Brain microvascular endothelial cell (primary cell): ENCODE data around the gene PNLIP.

Experiments
- DNase-seq: peaks from one replicate; pipeline ENCODE4 v3.0.0-alpha.2; 2020
- H3K27ac ChIP-seq: fragments of 250-450 bp; sonication (Bioruptor Pico); 2 replicates; pipeline ENCODE4 v1.5.1; 2020; ENCODE audit warnings: mild to moderate bottlenecking, moderate library complexity
- H3K27me3 ChIP-seq: fragments of 250-450 bp; sonication (Bioruptor Pico); replicated peaks from 2 replicates; pipeline ENCODE4 v1.5.1; 2020; ENCODE audit warnings: mild to moderate bottlenecking
- H3K36me3 ChIP-seq: fragments of 250-450 bp; sonication (Bioruptor Pico); replicated peaks from 2 replicates; pipeline ENCODE4 v1.5.1; 2020; ENCODE audit warnings: mild to moderate bottlenecking
- H3K4me3 ChIP-seq: 2 replicates; pipeline ENCODE4 v1.5.1; 2011; ENCODE audit warnings: low read depth, mild to moderate bottlenecking, control low read depth, low read length, moderate library complexity
- CTCF ChIP-seq: IDR thresholded peaks from 2 replicates; pipeline ENCODE4 v1.5.1; 2011; ENCODE audit warnings: low read depth, mild to moderate bottlenecking, moderate library complexity, low read length, control low read depth, inconsistent platforms; ENCODE audit errors: missing control alignments
- in situ Hi-C: cut with HindIII; loops from 2 replicates; pipeline ENCODE4 v1.10.0; 2017; ENCODE audit warnings: low sequenced_read_pairs, low pct_ligation_motif_present

Gene PNLIP

DNA sequence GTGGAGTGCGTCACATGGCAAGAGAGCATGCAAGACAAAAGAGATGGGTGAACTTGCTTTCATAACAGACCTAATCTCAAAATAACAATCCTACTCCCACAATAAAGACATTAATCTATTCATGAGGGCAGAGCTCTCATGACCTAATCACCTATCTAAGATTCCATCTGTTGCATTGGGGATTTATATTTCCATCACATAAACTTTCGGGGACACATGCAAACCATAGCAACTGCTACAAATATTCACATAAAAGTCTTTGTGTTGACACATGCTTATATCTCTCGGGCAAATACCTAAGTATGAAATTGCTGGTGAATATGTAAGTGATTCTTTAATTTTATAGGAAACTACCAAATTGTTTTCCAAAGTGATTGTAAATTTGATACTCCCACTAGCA lies 29.1 kb downstream of the PNLIP start:
- Histone ChIP-seq H3K36me3 (no peaks in the 10 kb centered on the region), H3K27me3 (no peaks in the 10 kb centered on the region), H3K4me3 (no peak overlapping the region), H3K27ac (no peak overlapping the region)
- TF ChIP-seq CTCF = no peak
- in situ Hi-C loops = no loop called here
- DNase-seq = no peak

- Histone ChIP-seq H3K27me3 (no peaks in the 10 kb centered on the region), H3K4me3 (no peak overlapping the region), H3K27ac (no peak overlapping the region), H3K36me3 (no peaks in the 10 kb centered on the region)
- TF ChIP-seq CTCF = no peak
- DNase-seq = no peak
- in situ Hi-C loops = no loop called here
Measured at GRCh38 chr10:116587878-116588591, 42.3 kb downstream of the PNLIP start.

DNA sequence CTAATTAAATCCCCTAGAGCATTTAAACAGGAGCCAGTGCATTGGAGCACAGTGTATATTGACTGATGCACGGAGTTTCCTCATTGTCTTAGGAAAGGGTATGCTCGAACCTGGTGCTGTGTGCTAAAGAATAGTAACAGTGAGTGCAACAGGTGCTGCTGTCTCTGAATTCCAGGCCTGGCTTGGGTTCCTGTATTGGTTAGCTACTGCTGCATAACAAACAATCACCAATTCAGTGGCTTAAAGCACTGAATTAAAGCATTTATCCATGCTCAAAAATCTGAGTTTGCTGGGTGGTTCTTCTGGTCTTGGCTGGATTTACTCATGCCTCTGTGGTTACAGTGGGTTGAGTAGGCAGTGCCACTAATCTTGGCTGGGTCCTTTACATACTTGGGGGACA lies 43.3 kb downstream of the PNLIP start:
- Histone ChIP-seq H3K4me3 (no peak overlapping the region), H3K27ac (no peak overlapping the region), H3K36me3 (no peaks in the 10 kb centered on the region), H3K27me3 (no peaks in the 10 kb centered on the region)
- TF ChIP-seq CTCF = no peak
- in situ Hi-C loops = no loop called here
- no peak for DNase-seq

- TF ChIP-seq CTCF = no peak
- Histone ChIP-seq H3K36me3 (no peaks in the 10 kb centered on the region), H3K27me3 (no peaks in the 10 kb centered on the region), H3K27ac (no peak overlapping the region), H3K4me3 (no peak overlapping the region)
- in situ Hi-C loops = no loop called here
- DNase-seq = no peak
Measured at GRCh38 chr10:116589926-116590325, 44.2 kb downstream of the PNLIP start.

DNA sequence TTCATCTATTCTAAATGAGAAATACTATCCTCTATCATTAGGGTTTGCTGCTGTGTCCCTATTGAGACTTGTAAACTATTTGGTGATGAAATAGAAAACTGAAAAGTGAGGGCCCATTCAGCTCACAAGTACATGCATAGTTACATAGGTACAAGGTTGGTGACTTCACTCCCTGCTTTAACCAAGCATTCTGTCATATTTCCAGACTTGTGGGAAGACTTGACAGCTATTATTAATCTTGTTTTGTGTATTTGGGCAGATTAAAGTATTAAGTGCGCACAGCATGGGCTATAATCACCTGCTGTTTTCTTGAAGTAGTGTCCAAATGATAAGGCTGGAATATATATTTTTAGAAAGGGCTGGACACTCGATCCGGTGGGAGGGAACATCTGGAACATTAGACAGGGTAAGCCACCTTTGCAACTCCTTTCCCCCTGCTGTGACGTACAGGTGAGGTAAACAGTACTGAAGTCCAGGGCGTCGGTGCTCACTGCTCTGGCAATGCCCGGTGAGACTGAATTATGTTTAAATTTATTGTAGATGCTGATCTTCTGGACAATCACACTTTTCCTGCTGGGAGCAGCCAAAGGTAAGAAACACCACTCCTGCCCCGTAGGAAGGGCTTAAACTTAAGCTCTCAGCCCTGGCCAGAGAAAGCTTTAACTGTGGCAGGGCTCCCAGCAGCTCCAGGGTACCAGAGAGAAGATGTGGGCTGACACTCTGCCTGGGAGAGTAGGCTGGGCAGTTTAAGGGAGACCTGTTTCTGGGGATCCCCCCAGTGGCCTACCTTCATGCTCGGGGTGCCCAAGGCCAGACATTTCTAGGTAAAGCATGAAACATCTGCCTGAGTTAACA lies 45.1 kb downstream of the PNLIP start, which contains the start of gene PNLIPRP1:
Gene PNLIPRP1, plus strand, starts transcription at position 370 of the 855 bp plus-strand sequence. Its CDS starts 171 bp downstream, at position 541.
- Histone ChIP-seq H3K27ac (no peak within 1 kb of the TSS), H3K27me3 (no peaks in the 10 kb centered on the region), H3K36me3 (no peaks in the 10 kb centered on the region), H3K4me3 (no peak within 1 kb of the TSS)
- in situ Hi-C loops = no loop called here
- TF ChIP-seq CTCF = no peak
- no peak for DNase-seq
